ENCODE data around the gene SETBP1.
A peak's percentile ranks its signal among the peaks of the same experiment; 100 is the strongest.
"Not testable (repeated sequence)": the region's sequence is repeated elsewhere in the genome, so short reads cannot be mapped to it uniquely, and the experiment has no call there.

The SETBP1 gene

DNA sequence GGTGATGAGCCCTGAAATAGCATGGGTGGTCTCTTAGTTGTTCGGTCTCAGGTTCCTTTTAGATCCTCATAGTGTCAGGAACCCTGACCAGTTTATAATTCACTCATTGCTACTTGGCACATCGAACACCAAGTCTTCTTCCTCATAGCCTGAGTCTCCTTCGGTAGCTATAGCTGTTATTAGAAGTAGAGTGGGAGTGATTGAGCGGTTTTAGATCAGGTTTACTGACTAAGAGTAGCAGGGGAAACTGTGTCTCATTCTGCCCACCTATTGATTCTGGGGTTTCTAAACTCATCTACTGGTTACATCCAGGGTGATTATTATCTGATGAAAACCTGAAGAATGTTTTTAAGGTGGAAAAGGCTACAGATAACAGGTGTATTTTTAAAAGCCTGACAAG is 114.6 kb downstream of the SETBP1 start:
- no peak for DNase-seq

DNA sequence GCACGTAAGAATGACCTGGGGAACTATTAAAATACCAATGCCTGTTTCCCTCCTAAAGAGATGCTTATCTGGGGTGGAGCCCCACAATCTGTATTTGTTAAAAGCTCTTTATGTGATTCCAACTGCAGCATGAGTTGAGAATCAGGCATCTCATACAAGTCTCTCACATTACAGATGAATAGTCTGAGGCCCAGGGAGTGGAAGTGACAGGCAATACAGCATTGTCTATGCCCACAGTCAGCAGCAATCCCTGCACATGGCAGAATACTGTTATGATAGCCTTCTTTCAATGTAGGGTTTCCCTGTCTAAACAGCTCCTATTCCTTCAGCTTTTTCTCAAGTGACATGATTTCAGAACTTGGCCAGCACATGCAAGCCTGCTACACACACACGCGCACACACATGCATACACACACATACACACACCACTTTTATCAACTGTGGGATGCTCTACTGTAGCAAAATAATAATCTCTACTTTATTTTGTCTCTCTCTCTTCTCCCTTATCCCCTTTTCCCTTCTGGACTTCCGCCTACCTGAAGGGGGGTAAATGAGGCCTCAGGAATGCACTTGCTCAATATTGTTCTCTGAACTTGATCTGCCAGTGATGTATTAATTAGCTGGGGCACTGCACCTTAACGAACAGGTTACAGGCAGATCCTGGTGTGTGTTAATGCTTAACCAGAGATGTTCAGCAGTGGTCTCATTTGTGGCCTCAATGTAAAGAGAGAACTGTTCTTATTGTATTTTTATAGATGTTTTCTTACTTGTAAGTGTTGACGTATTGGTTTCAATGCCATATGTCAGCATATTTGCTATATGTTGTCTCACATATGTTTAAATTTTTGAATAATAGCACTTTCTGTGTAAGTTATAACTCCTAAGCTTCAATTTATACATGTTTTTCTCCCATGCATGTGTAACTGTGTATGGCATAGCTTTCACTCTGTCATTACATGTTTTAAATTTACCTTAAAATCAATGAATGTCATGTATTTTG is 116.0 kb downstream of the SETBP1 start:
- DNase-seq = no peak

DNA sequence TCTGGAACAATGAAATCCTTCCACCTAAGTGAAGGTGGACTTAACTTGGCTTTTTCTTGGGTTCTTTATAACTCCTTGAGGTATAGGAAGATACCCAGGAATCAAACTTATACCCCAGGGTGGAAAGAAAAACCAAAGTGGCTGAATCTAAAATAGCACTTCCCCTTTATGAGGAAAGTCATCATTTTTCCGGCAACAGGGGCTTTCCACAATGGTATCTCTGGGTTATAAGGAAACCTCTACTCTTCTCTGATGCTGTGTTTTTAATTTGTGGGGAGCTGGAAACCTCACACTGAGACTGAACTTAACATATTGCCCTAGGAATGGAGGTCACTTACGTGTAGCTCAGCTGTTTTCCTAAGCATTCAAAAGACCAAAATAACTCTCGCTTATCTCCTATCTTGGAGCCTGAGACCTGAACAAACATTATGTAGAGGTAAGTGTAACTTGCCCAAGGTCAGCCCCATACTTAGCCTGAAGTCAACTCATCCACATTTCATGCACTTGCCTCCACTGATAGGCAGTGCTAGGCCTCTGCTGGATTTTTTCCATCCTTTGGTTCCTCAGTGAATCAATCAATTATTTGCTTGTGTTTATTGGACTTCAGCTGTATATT is 117.9 kb downstream of the SETBP1 start:
- DNase-seq = no peak

DNA sequence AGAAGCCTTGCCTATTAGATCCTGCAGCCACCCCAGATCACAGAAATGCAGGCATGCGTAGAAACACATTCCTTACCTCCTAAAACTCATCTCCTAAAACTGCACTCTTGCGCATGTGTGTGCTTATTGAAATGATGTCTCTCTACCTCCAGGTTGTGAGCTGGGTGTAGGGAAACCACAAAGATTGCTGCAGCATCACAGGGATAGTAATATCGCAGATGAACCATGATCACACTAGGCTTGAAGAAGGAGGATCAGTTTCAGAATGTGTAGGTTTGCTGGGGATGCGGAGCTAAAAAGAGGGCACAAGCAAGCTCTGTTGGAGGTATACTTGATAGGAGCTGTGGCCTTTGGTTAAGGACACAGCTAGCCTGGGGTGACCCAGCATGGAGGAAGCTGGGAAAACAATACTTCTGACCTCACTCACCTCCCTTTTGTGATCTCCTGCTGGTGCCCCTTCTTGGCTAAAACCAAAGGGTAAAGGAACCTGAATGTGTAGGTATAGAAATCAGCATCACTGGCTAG is 118.8 kb downstream of the SETBP1 start:
- no peak for DNase-seq

DNA sequence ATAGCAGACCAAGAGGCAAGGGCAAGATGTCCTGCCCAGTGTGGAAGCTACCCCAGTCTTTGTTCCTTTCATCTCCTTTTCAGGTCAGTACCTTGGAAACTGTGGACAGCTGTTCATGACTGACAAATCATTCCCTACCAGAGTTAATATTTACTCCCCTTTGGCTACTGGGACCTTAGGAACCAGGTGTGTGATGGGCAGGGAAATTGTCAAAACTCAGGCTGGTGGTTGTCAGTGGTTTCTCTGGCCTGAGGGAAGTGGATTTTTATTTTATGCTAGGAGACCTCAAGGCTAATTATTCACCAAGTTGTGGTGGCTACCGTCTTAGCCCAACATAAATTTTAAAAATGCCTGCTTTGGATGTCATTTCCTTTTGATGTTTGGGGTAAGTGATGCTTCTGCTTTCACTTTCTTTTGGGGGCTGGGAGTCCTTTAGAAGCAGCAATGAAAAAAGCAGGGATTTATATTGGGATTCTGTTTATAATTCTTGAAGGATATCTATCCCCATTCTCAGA is 119.3 kb downstream of the SETBP1 start:
- no peak for DNase-seq

DNA sequence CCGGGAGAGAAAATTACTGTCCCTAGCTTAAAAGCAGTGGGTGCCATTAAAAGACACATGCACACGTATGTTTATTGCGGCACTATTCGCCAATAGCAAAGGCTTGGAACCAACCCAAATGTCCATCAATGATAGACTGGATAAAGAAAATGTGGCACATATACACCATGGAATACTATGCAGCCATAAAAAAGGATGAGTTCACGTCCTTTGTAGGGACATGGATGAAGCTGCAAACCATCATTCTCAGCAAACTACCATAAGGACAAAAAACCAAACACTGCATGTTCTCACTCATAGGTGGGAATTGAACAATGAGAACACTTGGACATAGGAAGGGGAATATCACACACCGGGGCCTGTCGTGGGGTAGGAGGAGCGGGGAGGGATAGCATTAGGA is 120.1 kb downstream of the SETBP1 start:
- DNase-seq = not testable (repeated sequence)

DNA sequence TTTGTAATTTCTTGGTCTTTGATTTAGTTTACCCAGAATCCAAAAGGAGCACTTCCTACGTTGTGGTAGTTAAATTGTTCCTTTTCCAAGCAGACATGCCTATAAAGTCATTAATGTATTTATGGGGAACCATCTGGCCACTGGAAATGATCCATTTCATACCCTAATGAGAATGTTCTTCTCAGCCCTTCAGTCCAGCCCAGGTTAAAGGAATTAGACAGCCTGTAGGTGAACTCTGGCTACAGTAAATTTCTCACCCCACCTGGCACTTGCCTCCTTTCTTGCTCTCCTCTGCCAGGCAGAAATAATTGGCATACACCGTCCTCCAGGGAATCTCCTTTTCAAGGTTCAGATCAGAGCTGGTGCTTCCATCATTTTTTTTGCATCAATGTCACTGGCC is 121.1 kb downstream of the SETBP1 start:
- DNase-seq = no peak

DNA sequence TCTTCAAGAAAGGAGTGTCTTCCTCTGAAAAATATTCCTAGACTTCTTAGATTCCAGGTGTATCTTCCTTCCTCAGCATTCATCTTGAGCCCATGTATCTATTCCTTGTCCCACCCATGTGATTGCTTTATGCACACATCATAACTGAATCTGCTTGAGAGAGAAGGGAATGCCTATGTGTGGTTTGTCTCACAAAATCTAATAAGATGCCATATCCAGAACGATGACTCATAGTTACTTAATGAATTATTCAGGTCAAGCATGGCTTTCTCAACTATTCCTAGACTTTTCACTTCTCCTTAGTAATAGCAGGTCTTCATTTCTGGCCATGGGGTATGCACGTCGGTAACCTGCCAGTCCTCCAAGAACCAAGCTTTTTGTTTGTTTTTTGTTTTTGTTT is 121.8 kb downstream of the SETBP1 start:
- no peak for DNase-seq

DNA sequence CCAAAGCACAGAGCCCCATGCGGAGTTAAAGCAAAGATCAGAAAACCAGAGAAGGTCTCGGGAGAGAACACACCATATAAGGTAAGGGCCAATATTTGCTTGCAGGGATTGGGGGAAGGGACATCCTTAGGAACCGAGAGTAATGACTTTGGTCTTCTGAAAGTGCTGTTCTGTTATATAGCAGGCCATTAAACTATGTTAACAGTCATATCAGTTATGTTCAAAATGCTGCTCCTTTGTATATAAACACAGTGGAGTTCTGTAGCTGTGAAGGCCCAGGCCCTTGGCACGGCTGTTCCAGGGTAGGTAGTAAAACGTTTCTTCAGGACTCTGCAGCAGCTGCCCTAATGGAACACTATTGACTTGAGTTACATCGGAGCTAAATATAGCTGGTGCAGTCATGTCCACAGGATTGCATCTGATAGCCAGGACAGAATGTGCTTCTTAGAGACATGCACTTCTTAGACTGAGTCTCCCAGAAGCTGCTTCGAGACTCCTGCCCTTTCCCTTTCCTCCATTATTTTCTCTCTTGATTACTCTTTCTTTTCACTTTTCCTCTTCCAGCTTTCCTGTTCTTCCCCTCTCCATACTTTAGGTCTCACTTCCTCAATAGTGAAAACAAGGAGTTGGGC is 122.4 kb downstream of the SETBP1 start:
- DNase-seq = peak; percentile 53

DNA sequence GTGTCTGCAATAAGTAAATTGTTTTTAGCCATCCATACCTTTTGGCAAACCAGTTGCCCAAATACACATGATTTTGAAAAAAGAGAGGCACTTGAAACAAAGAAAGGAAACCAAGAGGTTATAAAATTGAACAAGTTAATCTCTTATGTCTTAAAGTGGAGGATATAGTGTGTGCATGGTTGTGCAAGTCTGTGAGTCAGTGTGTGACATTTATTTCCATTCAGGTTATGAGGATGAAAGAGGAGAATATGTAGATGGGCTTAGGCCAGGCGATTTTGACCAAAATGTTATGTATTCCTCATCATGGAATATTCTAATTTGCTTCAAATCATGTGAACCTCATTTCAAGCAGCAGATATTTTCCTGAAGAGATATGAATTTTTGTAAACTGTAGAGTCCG is 123.3 kb downstream of the SETBP1 start:
- no peak for DNase-seq

DNA sequence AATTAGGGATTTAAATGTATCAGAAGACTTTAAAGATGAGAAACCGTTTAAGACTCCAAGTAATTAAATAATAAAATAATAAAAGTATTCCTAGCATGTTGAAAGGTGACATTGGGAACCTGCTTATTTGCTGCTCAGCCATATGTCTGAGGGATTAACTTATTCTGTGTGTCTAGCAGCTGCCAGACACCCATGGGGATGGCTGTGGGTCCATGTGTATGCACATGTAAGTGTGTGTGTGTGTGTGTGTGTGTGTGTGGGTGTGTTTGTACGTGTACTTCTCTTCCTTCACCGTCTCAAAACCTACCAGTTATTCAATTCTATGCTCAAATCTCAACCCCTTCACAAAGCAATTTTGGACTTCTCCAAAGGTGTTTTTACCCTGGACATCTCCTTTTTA is 124.5 kb downstream of the SETBP1 start:
- DNase-seq = no peak

DNA sequence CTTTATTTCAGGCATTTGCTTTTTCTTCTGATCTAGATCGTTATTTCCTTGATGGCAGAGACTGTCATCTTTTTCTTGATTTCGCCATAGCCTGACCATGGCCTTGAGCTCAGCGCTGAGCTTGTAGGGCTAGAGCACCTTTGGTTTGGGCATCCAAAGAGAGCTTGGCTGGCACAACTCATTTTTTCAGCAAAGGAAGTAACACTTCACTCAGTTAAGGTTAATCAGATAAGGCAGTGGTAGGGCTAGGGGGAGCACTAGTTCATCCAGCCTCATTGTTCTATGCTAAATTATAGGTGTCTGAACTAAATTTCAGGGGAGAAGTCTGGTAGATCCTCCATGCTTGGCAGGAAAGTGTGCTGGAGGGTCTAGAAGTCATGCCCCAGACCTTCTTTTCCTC is 125.0 kb downstream of the SETBP1 start:
- no peak for DNase-seq

DNA sequence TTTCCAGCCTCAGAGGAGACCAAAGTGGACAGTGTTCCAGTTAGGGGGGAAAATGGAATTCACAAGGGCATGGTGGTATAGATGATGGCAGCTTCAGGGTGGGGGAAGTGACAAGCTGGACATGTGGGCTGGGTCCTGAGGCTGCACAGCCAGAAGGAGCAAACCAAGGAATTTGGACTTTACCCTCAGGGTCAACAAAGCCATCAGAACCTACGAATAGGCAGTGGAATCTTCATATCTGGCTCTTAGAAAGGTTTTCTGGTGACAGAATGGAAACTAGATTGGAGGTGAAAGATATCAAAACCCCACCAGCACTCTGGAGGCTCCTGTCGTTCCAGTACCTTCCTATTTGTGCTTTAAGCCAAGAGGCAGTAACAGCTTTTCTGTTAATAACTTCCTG is 127.1 kb downstream of the SETBP1 start:
- no peak for DNase-seq

DNA sequence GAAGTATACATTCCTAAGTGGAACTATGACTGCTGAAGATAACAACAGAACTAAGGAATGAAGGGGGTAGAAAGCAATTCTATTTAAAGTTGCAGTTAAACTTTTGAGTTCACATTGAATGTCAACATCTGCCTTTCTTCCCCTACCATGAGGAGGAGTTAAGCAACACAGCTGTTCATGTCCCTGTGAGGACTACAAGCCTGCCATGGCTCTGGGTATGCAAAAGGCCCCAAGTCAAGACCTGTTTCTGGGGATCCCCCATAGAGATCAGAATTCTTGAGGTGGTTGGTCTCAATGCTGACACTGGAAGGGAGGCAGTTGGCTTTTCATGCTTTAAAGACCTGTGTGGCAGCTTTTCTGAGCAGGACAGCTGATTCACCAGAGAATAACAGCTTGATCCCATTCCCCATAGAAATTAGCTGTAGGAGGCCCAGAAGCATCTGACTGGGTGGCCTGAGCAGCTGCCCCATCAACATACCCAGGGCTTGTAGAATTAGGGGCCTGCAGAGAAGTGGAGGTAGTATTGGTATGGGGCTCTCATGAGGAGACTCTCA is 131.0 kb downstream of the SETBP1 start:
- no peak for DNase-seq

DNA sequence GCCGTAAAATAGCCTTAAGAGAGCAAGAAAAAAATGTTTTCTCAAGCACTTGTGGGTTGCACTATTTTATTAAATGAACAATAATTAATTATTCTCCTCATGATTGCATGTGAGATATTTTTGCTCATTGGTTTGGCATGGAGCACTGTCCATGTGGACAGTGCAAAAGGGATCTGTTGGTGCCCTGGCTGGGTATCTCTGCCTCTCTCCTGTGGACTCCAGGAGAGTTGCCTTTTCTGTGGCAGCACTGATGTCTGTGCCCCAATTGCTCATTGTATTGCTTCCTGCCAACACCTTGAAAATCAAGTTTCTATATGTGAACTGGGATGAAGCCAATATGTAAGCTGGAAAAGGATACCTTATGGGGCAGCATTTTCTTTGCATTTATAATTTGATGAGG is 131.7 kb downstream of the SETBP1 start:
- DNase-seq = no peak

DNA sequence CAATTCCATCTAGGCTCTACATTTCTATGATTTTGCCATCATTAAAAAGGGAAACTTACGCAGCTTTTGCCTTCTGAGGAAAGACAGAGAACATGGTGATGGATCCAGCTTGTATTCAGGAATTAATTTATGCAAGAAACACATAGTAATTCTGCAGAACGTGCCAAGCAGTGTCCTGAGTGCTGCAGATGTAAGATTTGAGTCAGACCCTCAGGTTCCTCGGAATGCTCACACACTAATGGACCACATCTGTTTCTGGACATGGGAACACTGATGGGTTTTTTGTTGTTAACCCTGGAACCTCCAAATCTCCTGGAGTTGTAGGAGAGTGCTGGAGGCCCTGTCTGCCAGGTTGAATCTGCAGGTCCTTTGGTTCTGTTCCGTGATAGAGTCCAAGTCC is 132.9 kb downstream of the SETBP1 start:
- no peak for DNase-seq

DNA sequence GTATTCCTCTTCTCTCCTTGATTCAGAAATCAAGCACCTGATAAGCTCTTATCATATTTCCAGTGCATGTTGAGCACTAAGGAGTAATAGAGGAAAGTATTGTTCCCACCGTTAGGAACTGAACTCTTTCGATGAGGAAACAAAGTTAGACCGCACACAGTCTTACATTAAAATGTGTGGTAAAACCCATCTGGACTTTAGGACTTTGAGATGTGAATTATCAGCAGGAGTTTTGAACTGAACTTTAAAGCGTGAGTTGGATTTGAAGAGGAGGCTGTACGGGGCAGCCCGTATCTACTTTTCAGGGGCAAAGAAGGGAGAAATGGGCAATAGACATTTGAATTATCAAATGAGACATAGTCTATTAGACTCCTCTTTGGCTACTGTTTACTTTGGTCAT is 134.4 kb downstream of the SETBP1 start:
- DNase-seq = no peak

DNA sequence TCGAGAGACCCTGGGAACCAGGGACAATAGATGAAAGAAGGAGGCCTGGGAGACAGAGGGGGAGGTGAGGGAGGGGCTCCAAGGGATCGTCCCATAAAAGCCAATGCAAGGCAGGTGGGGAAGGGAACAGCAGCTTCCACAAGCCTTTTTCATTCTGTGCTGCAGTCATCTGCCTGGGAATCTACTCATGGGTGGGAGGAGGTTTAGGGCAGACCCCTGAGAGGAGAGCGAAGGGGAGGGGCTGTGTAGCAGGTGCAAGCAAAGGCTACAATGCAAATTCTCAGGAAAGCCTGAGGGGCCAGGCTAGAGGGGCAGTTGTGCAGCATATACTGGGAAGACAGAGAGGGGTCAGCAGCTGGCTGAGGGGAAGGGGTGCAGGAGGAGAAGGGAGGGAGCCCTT is 135.4 kb downstream of the SETBP1 start:
- DNase-seq = peak; percentile 85

DNA sequence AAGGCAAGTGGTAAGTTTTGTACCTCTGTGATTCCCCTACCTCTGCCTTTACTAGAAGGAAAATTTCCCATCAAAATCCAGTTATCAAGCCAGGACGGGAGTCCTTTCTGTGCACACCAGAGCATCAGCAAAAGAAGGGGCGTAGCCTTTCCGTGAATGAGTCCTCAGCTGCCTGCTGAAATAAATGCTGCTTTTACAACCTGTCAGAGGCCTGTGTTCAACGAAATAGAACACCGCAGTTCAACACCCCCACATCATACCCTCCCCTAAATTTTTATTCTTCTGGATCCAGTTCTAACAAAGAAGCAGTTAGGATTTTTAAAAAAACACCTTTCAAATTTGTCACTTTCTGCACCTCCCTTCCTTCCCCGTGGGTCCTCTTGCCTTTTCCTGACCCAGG is 135.8 kb downstream of the SETBP1 start:
- no peak for DNase-seq

DNA sequence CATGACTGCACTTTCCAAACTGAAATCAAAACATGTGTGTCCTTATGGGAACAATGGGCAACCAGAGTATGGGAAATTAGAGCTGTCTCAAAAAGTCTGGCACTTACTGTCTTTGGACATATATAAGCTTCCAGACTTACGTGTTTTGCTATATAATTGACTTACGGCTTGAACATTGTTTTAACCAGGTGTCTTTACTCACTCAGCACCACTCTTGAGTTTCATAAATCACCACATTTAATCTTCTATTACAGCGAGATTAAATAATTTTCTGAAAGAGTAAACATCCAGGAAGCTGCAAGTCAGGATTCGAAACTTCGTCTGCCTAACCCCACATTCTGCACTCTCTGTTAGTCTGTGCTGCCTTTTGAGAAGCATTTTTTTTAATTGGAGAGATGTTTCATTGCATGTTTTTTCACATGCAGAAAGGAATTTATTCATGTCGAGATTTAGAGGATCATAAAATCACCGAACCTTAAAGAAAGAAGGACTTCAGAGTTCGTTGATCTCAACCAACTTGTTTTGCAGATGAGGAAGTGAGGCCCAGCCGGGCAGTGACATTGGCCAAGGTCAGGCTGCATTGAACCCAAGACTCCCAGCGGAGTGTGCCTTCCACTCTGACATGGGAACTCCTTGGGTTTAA is 137.3 kb downstream of the SETBP1 start:
- DNase-seq = no peak

DNA sequence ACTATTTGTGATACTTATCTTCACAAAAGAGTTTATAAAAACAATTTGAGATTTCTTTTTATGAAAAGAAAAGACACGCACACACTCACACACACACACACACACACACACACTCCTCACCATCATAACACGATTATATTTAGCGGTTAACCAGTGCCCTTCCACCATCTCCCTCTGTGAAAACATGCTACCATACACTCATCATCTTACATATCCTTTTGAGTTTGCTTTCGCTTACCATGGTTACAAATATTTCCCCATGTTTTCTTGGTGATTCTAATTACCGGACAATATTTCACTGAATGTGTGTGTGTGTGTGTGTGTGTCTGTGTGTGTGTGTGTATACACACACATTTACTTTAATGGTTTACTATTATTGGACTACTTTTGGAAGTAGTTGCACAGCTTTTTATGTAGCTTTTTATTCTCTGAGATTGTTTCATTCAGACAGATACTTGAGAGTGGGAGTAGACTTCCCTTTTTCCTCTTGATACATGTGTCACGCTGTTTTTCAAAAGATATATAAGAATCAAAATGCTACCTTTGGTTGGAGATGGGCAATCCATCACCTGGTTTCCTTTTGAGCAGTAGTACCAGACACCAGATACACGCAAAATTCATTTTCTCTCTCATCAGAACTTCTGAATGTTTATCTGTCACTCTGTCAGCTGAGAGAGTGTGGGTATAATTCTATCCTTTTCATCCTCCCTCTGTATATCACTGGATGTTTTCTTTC is 138.1 kb downstream of the SETBP1 start:
- DNase-seq = no peak

Measured in eye (tissue), 1 donor.